ENCODE results near the gene EMC10.

- TF ChIP-seq ZNF274 (IDR thresholded peaks at IDR 0.05; ENCODE audit: low read depth, low read length) = no peak
- TF ChIP-seq SUZ12 (IDR thresholded peaks at IDR 0.05; ENCODE audit: extremely low read depth, insufficient read depth, insufficient read length) = no peak
Measured at GRCh38 chr19:50480281-50481111, 4.2 kb downstream of the EMC10 start.
